GM12872 (cell line): ENCODE data around the gene SORT1.

Experiments
- CTCF ChIP-seq: IDR thresholded peaks from 3 replicates; pipeline ENCODE4 v1.5.1; 2011; ENCODE audit warnings: low read depth, mild to moderate bottlenecking, low read length, moderate library complexity; ENCODE audit not compliant: insufficient read depth

The SORT1 gene

GRCh38 chr1:109322974-109323373 lies 74.7 kb downstream of the SORT1 start:
- no peak for TF ChIP-seq CTCF

GRCh38 chr1:109319114-109319513 lies 78.6 kb downstream of the SORT1 start:
- no peak for TF ChIP-seq CTCF

GRCh38 chr1:109316506-109316905 lies 81.2 kb downstream of the SORT1 start:
- no peak for TF ChIP-seq CTCF

- TF ChIP-seq CTCF, result no peak
Measured at GRCh38 chr1:109315288-109315687, 82.4 kb downstream of the SORT1 start.

- TF ChIP-seq CTCF, result no peak
Measured at GRCh38 chr1:109314795-109315194, 82.9 kb downstream of the SORT1 start.

DNA sequence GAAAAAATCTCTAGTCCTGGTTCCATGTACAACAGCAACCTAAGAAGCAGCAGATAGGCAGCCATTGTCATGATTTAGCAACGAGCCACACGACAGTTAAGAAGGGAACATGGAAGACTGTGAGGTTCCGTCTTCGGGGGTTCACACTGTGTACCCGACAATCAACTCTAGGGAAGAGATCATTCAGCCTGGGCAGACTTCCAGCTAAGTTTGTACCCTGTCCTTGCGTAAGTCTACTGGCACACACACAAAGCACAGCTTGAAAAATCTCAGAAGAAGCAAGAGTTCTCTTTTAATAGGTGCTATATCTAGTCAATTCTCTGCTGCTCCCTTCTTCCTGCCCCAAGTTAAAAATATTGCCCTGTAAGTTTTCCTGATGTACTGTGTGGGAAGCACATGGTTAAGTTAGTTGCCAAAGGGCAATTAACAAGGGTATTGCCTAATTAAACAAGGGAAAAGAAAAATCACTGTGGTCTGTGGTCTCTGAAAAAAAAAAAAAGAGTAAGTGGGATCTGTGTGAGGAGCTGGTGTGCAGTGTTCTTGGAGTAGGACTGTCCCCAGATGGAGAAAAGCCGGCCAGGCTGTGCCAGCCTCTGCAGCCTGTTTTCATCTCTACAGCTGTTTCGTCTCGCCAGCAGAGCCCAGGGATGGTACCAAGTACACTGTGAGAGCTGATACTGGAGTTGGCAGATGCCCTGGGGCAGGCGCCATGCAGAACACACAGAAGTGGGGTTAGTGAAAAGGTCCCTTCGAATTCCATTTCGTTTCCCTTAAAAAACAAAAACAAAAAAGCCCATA lies 84.5 kb downstream of the SORT1 start:
- no peak for TF ChIP-seq CTCF

- no peak for TF ChIP-seq CTCF
Measured at GRCh38 chr1:109312246-109312645, 85.5 kb downstream of the SORT1 start.
